H1 (cell line): Measurements from ENCODE around the gene MOB3B. TPM values are rescaled to one million over a fixed set of nuclear protein-coding genes. Genes with fewer than 3 reads are reported as not detected.

Source experiments
- CTCF ChIA-PET: fragments of 300-600 bp; sonication (Branson Sonifier 250); formaldehyde crosslinking; loops from one replicate; lab custom pipeline; 2021; ENCODE audit not compliant: partially characterized antibody; lab: Charles Lee
- POLR2A ChIA-PET: fragments of 300-600 bp; sonication (Branson Sonifier 250); formaldehyde crosslinking; loops from one replicate; lab custom pipeline; 2021; ENCODE audit warnings: inconsistent platforms; ENCODE audit not compliant: partially characterized antibody; lab: Charles Lee
- DNase-seq, 2 experiments: peaks; one replicate each; pipeline versions ENCODE4 v3.0.0 to v3.0.0-alpha.2; 2010 to 2022; ENCODE audit warnings: low spot score in 2 of 2, low read depth in 1 of 2, mixed read lengths in 1 of 2
- FAIRE-seq: peaks from 2 replicates; lab custom pipeline; 2011; peaks lifted over from hg19 to GRCh38; lab: Jason Lieb, UNC
- H2AFZ ChIP-seq: 2 replicates; pipeline ENCODE4 v1.8.1; 2012; ENCODE audit warnings: low read length, inconsistent platforms
- H2AK5ac ChIP-seq: 2 replicates; pipeline ENCODE4 v1.6.1; 2013; ENCODE audit warnings: low read depth, low read length
- H2BK120ac ChIP-seq: replicated peaks from 2 replicates; pipeline ENCODE3; 2013; ENCODE audit warnings: low read depth, low read length, inconsistent platforms
- H2BK12ac ChIP-seq: 2 replicates; pipeline ENCODE4 v1.6.1; 2013; ENCODE audit warnings: low read depth, low read length
- H2BK15ac ChIP-seq: 2 replicates; pipeline ENCODE4 v1.6.1; 2013; ENCODE audit warnings: low read length
- H2BK20ac ChIP-seq: 2 replicates; pipeline ENCODE4 v1.6.1; 2013; ENCODE audit warnings: low read length
- H2BK5ac ChIP-seq: 2 replicates; pipeline ENCODE4 v1.6.1; 2013; ENCODE audit warnings: low read depth, low read length
- H3K14ac ChIP-seq: 2 replicates; pipeline ENCODE4 v1.6.1; 2013; ENCODE audit warnings: inconsistent platforms; ENCODE audit not compliant: insufficient read length
- H3K18ac ChIP-seq: 2 replicates; pipeline ENCODE4 v1.6.1; 2013; ENCODE audit warnings: low read length; ENCODE audit errors: extremely low read depth
- H3K23ac ChIP-seq: 2 replicates; pipeline ENCODE4 v1.6.1; 2013; ENCODE audit warnings: inconsistent platforms; ENCODE audit not compliant: insufficient read length
- H3K23me2 ChIP-seq: 2 replicates; pipeline ENCODE4 v1.6.1; 2013; ENCODE audit warnings: low read depth, low read length
- H3K27ac ChIP-seq: 2 replicates; pipeline ENCODE4 v1.6.1; 2011; ENCODE audit warnings: low read depth, low read length, inconsistent platforms
- H3K27me3 ChIP-seq, 4 experiments: replicated peaks in 1 of 4; 1 replicate in 1 of 4; 2 replicates in 3 of 4; pipeline versions ENCODE4 v1.6.1 to v1.8.1; 2011 to 2013; ENCODE audit warnings: low read length in 3 of 4, mild to moderate bottlenecking in 3 of 4, inconsistent platforms in 2 of 4, mixed read lengths in 2 of 4, moderate library complexity in 1 of 4; ENCODE audit not compliant: control insufficient read depth in 3 of 4, insufficient read depth in 3 of 4; ENCODE audit errors: extremely low read depth in 1 of 4
- H3K36me3 ChIP-seq, 4 experiments: 2 replicates each; pipeline versions ENCODE4 v1.6.1 to v1.8.1; 2011 to 2013; ENCODE audit warnings: mild to moderate bottlenecking in 4 of 4, low read length in 3 of 4, moderate library complexity in 2 of 4, control low read depth in 1 of 4, inconsistent platforms in 1 of 4; ENCODE audit not compliant: insufficient read depth in 4 of 4, control insufficient read depth in 2 of 4
- H3K4ac ChIP-seq: replicated peaks from 2 replicates; pipeline ENCODE3; 2013; ENCODE audit warnings: low read length, low read depth, mixed read lengths, inconsistent platforms; ENCODE audit not compliant: insufficient read length
- H3K4me1 ChIP-seq, 4 experiments: replicated peaks in 1 of 4; 1 replicate in 1 of 4; 2 replicates in 3 of 4; pipeline versions ENCODE4 v1.6.1 to v1.8.1; 2011 to 2013; ENCODE audit warnings: low read length in 3 of 4, inconsistent platforms in 2 of 4, mixed read lengths in 1 of 4; ENCODE audit not compliant: insufficient read depth in 4 of 4, control insufficient read depth in 3 of 4
- H3K4me2 ChIP-seq, 2 experiments: 2 replicates each; pipeline versions ENCODE4 v1.6.1 to v1.8.1; 2011 to 2013; ENCODE audit warnings: low read depth in 2 of 2, low read length in 2 of 2, control low read depth in 1 of 2, inconsistent platforms in 1 of 2, mild to moderate bottlenecking in 1 of 2; ENCODE audit not compliant: insufficient read depth in 1 of 2
- H3K4me3 ChIP-seq, 4 experiments: fragments of 200-600, 300-600 bp in 1 of 4; sonication (generic), shearing (Covaris generic), sonication (Bioruptor Twin) in 1 of 4; 2 replicates each; pipeline versions ENCODE4 v1.5.1 to v1.8.1; 2011 to 2016; ENCODE audit warnings: low read length in 4 of 4, low read depth in 3 of 4, control low read depth in 2 of 4, inconsistent platforms in 2 of 4, mild to moderate bottlenecking in 2 of 4, mixed read lengths in 1 of 4, moderate library complexity in 1 of 4; ENCODE audit not compliant: insufficient read depth in 2 of 4; ENCODE audit errors: extremely low read depth in 1 of 4
- H3K56ac ChIP-seq: replicated peaks from 2 replicates; pipeline ENCODE3; 2013; ENCODE audit warnings: low read depth, mild to moderate bottlenecking, mixed read lengths, low read length, inconsistent platforms; ENCODE audit not compliant: insufficient read length
- H3K79me1 ChIP-seq: 2 replicates; pipeline ENCODE4 v1.6.1; 2013; ENCODE audit warnings: low read depth, low read length, control low read depth
- H3K79me2 ChIP-seq, 2 experiments: 2 replicates each; pipeline versions ENCODE4 v1.6.1 to v1.8.1; 2012 to 2013; ENCODE audit warnings: low read length in 2 of 2, mild to moderate bottlenecking in 2 of 2, inconsistent platforms in 1 of 2; ENCODE audit not compliant: insufficient read depth in 2 of 2, control insufficient read depth in 1 of 2
- H3K9ac ChIP-seq, 4 experiments: replicated peaks in 1 of 4; 1 replicate in 1 of 4; 2 replicates in 3 of 4; pipeline versions ENCODE4 v1.6.1 to v1.8.1; 2011 to 2013; ENCODE audit warnings: low read depth in 3 of 4, low read length in 3 of 4, control low read depth in 2 of 4, mild to moderate bottlenecking in 2 of 4, moderate library complexity in 2 of 4, inconsistent platforms in 1 of 4; ENCODE audit errors: extremely low read depth in 1 of 4
- H3K9me3 ChIP-seq, 2 experiments: 2 replicates each; pipeline versions ENCODE4 v1.6.1 to v1.8.1; 2012 to 2013; ENCODE audit warnings: mild to moderate bottlenecking in 2 of 2, moderate library complexity in 2 of 2, control low read depth in 1 of 2, inconsistent platforms in 1 of 2, low read depth in 1 of 2, low read length in 1 of 2, mixed read lengths in 1 of 2; ENCODE audit not compliant: insufficient read depth in 2 of 2
- H4K20me1 ChIP-seq, 2 experiments: replicated peaks in 1 of 2; 2 replicates each; pipeline versions ENCODE3 to v1.8.1; 2011 to 2013; ENCODE audit warnings: inconsistent platforms in 2 of 2, low read length in 2 of 2, mild to moderate bottlenecking in 1 of 2; ENCODE audit not compliant: insufficient read depth in 2 of 2, control insufficient read depth in 1 of 2
- H4K5ac ChIP-seq: 2 replicates; pipeline ENCODE4 v1.6.1; 2013; ENCODE audit warnings: low read length, low read depth, mixed read lengths, inconsistent platforms; ENCODE audit not compliant: insufficient read length
- H4K8ac ChIP-seq: 2 replicates; pipeline ENCODE4 v1.8.0; 2013; ENCODE audit warnings: mild to moderate bottlenecking, moderate library complexity, low read length, inconsistent platforms; ENCODE audit not compliant: insufficient read depth; ENCODE audit errors: extremely low read depth
- H4K91ac ChIP-seq: replicated peaks from 2 replicates; pipeline ENCODE3; 2013; ENCODE audit warnings: low read length, mixed read lengths, inconsistent platforms; ENCODE audit not compliant: insufficient read length
- BACH1 ChIP-seq: IDR thresholded peaks from 2 replicates; pipeline ENCODE4 v1.6.1; 2012; ENCODE audit warnings: low read length, improper control_type of control experiment
- CHD1 ChIP-seq: IDR thresholded peaks from 2 replicates; pipeline ENCODE4 v1.6.1; 2012; ENCODE audit warnings: low read depth, low read length, improper control_type of control experiment
- KDM1A ChIP-seq: fragments of 200-600, 300-600 bp; sonication (generic); IDR thresholded peaks from 2 replicates; pipeline ENCODE4 v1.7.1; 2016; ENCODE audit warnings: mild to moderate bottlenecking, low read length, borderline replicate concordance
- RFX5 ChIP-seq: IDR thresholded peaks from 2 replicates; pipeline ENCODE4 v1.6.1; 2011; ENCODE audit warnings: low read depth, low read length, improper control_type of control experiment, borderline replicate concordance
- SUZ12 ChIP-seq: fragments of 200-600 bp; sonication (generic); IDR thresholded peaks from 2 replicates; pipeline ENCODE4 v1.6.1; 2012; ENCODE audit warnings: mild to moderate bottlenecking, inconsistent platforms, low read length, moderate library complexity, mixed read lengths
- TBP ChIP-seq: IDR thresholded peaks from 2 replicates; pipeline ENCODE4 v1.6.1; 2011; ENCODE audit warnings: low read depth, low read length, improper control_type of control experiment
- WGBS, 2 experiments: shearing (Covaris generic) in 1 of 2; methylation state at CpG; one replicate each; pipeline versions ENCODE4 v1.1.6 to v1.1.7; 2013 to 2015; ENCODE audit warnings: low lambda C conversion rate in 2 of 2, mixed read lengths in 2 of 2, inconsistent platforms in 1 of 2, low coverage in 1 of 2, missing lambda C conversion rate in 1 of 2; ENCODE audit not compliant: insufficient replicate concordance in 2 of 2, insufficient coverage in 1 of 2, insufficient read length in 1 of 2; ENCODE audit errors: extremely low coverage in 1 of 2, missing lambda C conversion rate in 1 of 2; 5-methylcytosine and 5-hydroxymethylcytosine counted together
- polyA plus RNA-seq, 7 experiments: library from polyadenylated mRNA; depleted of rRNA in 3 of 7; stranded (reverse) in 5 of 7; unstranded in 2 of 7; fragments of >200 nt in 5 of 7; fragments of 200-250 nt in 2 of 7; gene quantifications; 1 replicate in 5 of 7; 2 replicates in 1 of 7; 4 replicates in 1 of 7; pipeline versions ENCODE4 v1.2.1 to v1.2.3, GENCODE V29; 2011 to 2013; ENCODE audit warnings: missing spikeins in 2 of 7, mixed read lengths in 2 of 7
- total RNA-seq: library from RNA; stranded (reverse); fragmentation: NEBNext Ultra II Directional; extraction: Animal tissue kit (Norgen Biotek cat#: 25700); gene quantifications from 2 replicates; pipeline ENCODE4 v1.2.1, GENCODE V29; 2021
- TF ChIP-seq, protein P1 (sequence below): IDR thresholded peaks from 2 replicates; pipeline ENCODE4 v1.6.1; 2011; ENCODE audit warnings: low read length, improper control_type of control experiment

The MOB3B gene
- total and polyA plus RNA-seq, 2 of the 8 experiments (the other 6 are each of a cell fraction or from before 2014, with no cell fraction given), result 12.7 to 16.1 TPM

DNA sequence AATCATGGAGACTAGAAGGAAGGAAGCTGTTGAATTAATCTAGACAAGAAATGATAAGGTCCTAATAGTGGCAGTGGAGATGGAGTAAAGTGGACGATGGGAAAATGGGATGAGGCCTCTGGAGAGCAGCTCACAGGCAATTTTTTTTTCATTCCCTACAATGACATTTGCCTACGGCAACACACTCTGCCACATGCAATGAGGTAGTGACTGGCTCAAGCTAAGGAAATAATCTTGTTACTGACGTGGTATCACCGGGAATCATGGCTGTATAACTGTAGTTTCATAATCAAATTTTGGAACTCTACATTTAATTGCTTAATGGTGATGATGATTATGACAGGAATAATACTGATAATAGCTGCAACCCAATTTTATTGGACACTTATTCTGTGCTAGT lies 12.1 kb upstream of the MOB3B start:
- no peak for DNase-seq
- no peak for FAIRE-seq
- Histone ChIP-seq H3K4me1 (peaks cover 0 to 4% (median 0%) of the 10 kb centered on the region in 4 experiments; a peak in 1 of 7 replicates), H3K27me3 (no peaks in the 10 kb centered on the region), H2BK12ac (no peak overlapping the region), H2BK5ac (no peak overlapping the region), H3K4ac (no peak overlapping the region), H3K23me2 (no peaks in the 10 kb centered on the region), H3K36me3 (peaks cover 0 to 19% (median 5%) of the 10 kb centered on the region in 4 experiments; a peak in 4 of 8 replicates), H3K23ac (no peak overlapping the region), H3K14ac (no peak overlapping the region), H2AK5ac (no peak overlapping the region), H2AFZ (no peak overlapping the region), H3K79me1 (no peaks in the 10 kb centered on the region), H4K5ac (no peak overlapping the region), H2BK15ac (no peak overlapping the region), H4K20me1 (no peaks in the 10 kb centered on the region), H3K4me2 (no peak overlapping the region), H2BK120ac (no peak overlapping the region), H3K9me3 (no peaks in the 10 kb centered on the region), H4K8ac (no peak overlapping the region), H3K27ac (no peak overlapping the region), H3K4me3 (no peak overlapping the region), H3K79me2 (no peaks in the 10 kb centered on the region), H2BK20ac (no peak overlapping the region), H3K9ac (no peak overlapping the region), H4K91ac (no peak overlapping the region), H3K18ac (no peak overlapping the region), H3K56ac (no peak overlapping the region)
- TF ChIP-seq, protein P1, sequence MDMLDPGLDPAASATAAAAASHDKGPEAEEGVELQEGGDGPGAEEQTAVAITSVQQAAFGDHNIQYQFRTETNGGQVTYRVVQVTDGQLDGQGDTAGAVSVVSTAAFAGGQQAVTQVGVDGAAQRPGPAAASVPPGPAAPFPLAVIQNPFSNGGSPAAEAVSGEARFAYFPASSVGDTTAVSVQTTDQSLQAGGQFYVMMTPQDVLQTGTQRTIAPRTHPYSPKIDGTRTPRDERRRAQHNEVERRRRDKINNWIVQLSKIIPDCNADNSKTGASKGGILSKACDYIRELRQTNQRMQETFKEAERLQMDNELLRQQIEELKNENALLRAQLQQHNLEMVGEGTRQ, result no peak
- TF ChIP-seq TBP, result no peak
- no peak for TF ChIP-seq BACH1
- no peak for TF ChIP-seq KDM1A
- no peak for TF ChIP-seq CHD1
- TF ChIP-seq RFX5, result no peak
- TF ChIP-seq SUZ12, result no peak
- ChIA-PET POLR2A (no interaction called here), CTCF (interaction anchor here (0.6 to 2.4 kb wide), 3 partner anchors 72 to 604 kb away, joined by 3 to 8 read pairs (median 4); no protein-coding TSS in a partner anchor)
- 93% methylated on average over 4 of the region's 4 CpGs; no CpG with 5 or more reads in 1 of the 2 experiments for WGBS, 2 experiments
